Sciatic nerve (tissue), 2 donors: Measurements from ENCODE around the gene ADAMTS7. TPM values are rescaled to one million over a fixed set of nuclear protein-coding genes. Genes with fewer than 3 reads are reported as not detected.
A peak's percentile ranks its signal among the peaks of the same experiment; 100 is the strongest.
"Not testable (repeated sequence)": the region's sequence is repeated elsewhere in the genome, so short reads cannot be mapped to it uniquely, and the experiment has no call there.

Experiments
- ATAC-seq: fragments of 200-7000 bp; cut with Tn5 transposase; one replicate; pipeline ENCODE4 v1.9.1; 2020; ENCODE audit warnings: mild to moderate bottlenecking, moderate library complexity
- DNase-seq: peaks from one replicate; pipeline ENCODE4 v3.0.0-alpha.2; 2020; ENCODE audit warnings: low spot score
- intact Hi-C: fragments of 100-400 bp; cut with DNase I; formaldehyde crosslinking; loops from one replicate; pipeline ENCODE4 v1.14.2; 2022
- total RNA-seq: library from RNA; stranded (reverse); fragmentation: NEBNext Ultra II Directional; extraction: Animal tissue kit (Norgen Biotek cat#: 25700); gene quantifications from one replicate; pipeline ENCODE4 v1.2.1, GENCODE V29; 2021
- donor health status: DM: no; HTN: no; CAD: no.
- donor health status: DM: no; HTN: no; CAD: no.

The ADAMTS7 gene, protein sequence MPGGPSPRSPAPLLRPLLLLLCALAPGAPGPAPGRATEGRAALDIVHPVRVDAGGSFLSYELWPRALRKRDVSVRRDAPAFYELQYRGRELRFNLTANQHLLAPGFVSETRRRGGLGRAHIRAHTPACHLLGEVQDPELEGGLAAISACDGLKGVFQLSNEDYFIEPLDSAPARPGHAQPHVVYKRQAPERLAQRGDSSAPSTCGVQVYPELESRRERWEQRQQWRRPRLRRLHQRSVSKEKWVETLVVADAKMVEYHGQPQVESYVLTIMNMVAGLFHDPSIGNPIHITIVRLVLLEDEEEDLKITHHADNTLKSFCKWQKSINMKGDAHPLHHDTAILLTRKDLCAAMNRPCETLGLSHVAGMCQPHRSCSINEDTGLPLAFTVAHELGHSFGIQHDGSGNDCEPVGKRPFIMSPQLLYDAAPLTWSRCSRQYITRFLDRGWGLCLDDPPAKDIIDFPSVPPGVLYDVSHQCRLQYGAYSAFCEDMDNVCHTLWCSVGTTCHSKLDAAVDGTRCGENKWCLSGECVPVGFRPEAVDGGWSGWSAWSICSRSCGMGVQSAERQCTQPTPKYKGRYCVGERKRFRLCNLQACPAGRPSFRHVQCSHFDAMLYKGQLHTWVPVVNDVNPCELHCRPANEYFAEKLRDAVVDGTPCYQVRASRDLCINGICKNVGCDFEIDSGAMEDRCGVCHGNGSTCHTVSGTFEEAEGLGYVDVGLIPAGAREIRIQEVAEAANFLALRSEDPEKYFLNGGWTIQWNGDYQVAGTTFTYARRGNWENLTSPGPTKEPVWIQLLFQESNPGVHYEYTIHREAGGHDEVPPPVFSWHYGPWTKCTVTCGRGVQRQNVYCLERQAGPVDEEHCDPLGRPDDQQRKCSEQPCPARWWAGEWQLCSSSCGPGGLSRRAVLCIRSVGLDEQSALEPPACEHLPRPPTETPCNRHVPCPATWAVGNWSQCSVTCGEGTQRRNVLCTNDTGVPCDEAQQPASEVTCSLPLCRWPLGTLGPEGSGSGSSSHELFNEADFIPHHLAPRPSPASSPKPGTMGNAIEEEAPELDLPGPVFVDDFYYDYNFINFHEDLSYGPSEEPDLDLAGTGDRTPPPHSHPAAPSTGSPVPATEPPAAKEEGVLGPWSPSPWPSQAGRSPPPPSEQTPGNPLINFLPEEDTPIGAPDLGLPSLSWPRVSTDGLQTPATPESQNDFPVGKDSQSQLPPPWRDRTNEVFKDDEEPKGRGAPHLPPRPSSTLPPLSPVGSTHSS (N-terminal part only)
- 16.6 TPM for total RNA-seq

DNA sequence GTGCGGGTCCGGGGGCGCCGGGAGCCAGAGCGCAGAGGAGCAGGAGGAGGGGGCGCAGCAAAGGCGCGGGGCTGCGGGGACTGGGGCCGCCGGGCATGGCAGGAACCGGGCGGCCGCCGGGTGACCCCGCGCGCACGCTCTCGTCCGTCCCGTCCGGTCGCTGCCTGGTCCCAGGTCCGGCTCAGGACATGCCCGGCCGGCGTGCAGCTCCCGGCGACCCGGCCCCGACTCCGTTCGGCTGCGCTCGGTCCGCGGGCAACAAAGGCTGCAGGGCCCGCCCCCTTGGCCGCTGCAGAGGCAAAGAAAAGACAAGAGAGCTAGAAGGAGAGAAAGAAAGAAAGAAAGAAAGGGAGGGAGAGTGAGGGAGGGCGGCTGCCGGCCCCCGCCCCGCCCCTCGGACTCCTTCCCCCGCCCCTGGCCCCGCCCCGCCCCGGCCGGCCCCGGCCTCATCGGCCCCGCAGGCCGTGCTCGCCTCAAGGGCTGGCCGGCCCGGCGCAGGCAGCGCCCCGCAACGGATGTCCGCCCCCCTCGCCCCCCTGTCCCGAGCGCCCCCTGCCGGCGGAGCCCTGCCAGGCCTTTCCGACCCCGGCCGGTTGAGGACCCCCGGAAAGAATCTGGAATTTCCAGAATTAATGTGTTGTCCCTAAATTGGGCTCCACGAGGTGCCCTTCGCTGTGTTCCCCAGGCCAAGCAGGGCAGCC is at the start of gene ADAMTS7:
Gene ADAMTS7, minus strand, starts transcription at position 341 of the 701 bp plus-strand sequence. Its CDS starts 244 bp downstream, at position 97.
- intact Hi-C loops, result no loop called here
- peak; percentile 90 for DNase-seq
- peak; percentile 91 for ATAC-seq

DNA sequence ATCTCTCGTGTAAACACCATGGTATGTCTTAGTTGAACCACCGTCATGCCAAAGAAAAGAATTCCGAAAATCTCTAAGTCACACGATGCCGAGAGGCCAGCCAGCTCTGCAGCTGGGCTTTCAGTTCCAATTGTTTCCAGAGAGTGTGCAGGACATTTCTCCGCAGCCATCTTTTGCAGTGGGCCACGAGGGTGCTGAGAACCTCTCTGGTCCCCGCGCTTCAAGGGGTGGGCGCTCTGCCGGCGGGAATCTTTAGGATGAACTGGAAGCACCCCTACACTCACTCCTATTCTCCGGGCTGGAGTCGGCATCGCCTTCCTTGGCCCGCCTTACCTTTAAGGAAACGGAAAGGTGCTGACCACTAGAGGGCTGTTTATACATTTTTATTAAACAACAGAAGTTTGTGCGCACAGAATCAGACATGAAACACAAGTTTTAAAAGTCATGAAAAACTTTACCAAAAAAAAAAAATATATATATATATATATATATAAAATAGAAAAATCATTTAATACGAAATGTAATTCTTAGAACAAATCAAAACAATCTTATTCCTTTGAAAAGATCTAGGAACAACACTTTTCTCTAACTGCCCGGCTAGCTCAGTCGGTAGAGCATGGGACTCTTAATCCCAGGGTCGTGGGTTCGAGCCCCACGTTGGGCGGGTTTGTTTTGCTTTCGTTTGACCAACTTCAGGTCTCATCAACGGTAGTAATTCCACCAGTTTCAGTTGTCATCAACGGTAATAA is 48.9 kb upstream of the ADAMTS7 start:
- intact Hi-C loops, result no loop called here
- DNase-seq (peak; percentile 78), ATAC-seq (peak; percentile 86)

DNA sequence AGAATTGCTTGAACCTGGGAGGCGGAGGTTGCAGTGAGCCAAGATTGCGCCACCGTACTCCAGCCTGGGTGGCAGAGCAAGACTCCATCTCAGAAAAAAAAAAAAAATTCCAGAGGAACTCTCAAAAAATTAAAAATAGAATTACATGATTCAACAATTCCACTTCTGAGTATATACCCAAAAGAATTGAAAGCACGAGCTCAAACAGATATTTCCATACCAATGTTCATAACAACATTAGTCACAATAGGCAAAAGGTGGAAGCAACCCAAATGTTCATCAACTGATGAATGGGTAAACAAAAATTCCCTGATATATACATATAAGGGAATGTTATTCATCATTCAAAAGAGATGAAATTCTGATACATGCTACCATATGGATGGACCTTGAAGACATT is 44.5 kb upstream of the ADAMTS7 start:
- ATAC-seq, result no peak
- DNase-seq, result no peak
- intact Hi-C loops, result no loop called here

DNA sequence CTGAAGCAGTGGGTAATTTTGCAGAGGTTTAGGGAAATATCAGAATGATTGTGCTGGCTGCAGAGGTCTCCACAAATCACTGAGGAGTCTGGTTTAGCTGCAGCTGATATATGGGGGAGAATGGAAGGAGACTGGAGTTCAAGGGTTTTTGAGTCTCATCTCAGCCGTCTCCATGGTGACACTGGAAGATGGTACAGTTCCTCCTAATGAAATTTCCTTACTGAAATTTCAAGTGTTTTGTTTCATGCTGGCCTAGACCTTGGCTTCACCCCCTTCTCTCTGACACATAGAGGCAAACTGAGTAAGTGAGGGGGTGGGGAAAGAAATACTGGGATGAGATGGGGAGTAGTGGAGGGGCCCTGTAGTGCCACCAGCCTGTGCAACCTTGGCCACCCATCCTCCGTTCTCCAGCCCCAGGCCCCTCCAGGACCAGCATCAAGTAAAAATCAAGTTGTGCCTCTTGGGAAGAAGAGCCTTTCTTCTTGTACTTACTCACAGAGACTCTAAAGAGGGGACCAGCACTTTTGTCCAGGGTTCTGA is 43.6 kb upstream of the ADAMTS7 start:
- DNase-seq, result no peak
- intact Hi-C loops, result no loop called here
- ATAC-seq, result no peak

- ATAC-seq (no peak), DNase-seq (no peak)
- intact Hi-C loops, result no loop called here
These were observed 42.2 kb upstream of the ADAMTS7 start for GRCh38 chr15:78853500-78853899.

DNA sequence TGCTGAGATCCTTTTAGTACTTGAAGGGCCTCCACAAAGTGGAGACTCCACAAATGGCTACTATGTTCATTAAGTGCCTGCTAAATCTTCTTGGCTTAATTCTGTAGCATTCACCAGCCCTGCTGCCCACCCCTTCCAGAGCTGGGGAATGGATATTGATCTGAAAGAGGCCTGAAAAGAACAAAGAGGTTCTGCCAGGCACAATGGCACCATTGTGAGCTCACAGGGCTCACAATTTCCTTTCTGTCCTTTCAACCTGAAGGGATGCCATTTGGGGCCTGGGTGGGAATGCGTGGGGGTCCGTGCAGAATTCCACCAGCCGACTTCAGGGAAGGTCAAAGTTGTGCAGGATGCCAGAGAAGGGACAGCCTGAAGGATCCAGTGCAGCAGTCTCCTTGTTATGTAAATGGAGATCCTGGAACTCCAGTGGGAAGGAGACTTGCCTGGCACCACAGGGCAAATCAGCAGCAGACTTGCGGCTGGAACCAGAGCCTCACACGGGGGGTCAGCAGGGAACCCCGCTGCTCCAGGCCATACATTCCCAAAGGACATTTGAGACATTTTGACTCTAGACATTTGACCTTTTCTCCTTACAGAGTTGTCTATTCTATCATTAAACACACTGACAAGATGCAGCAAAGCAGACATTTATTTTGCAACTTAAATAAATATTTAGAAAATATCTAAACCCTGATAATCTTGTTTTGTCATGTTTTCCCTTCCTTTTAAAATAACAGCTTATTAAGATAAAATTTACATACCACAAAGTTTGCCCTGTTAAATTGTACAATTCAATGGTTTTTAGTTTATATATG is 39.9 kb upstream of the ADAMTS7 start:
- ATAC-seq, result peak; percentile 55
- intact Hi-C loops, result no loop called here
- DNase-seq, result no peak

GRCh38 chr15:78850352-78850751 is 39.1 kb upstream of the ADAMTS7 start:
- intact Hi-C loops, result no loop called here
- DNase-seq (no peak), ATAC-seq (no peak)

DNA sequence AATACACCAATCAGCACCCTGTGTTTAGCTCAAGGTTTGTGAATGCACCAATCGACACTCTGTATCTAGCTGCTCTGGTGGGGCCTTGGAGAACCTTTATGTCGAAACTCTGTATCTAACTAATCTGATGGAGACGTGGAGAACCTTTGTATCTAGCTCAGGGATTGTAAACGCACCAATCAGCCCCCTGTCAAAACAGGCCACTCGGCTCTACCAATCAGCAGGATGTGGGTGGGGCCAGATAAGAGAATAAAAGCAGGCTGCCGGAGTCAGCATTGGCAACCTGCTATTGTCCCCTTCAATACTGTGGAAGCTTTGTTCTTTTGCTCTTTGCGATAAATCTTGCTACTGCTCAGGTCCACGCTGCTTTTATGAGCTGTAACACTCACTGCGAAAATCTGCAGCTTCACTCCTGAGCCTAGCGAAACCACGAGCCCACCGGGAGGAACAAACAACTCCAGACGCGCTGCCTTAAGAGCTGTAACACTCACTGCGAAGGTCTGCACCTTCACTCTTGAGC is 36.2 kb upstream of the ADAMTS7 start:
- intact Hi-C loops, ATAC-seq, DNase-seq: not testable (repeated sequence)

- ATAC-seq, DNase-seq, intact Hi-C loops: not testable (repeated sequence)
These were observed 35.6 kb upstream of the ADAMTS7 start for GRCh38 chr15:78846906-78847305.

DNA sequence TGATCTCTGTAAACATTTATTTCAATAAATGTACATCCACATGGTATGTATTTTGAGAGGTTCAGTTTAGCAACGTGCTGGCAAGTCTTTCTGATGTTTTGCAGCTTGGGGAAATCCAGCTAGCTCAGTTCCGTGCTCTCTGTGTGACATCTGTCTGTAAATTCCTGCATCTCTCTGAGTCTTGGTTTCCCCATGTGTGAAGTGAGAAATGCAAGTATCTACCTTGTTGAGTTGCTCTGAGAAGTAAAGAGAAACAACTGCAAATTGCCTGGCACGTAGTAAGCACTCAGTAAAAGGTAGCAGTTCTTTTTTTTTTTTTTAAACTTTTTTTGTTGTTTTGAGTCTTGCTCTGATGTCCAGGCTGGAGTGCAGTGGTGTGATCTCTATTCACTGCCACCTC is 31.3 kb upstream of the ADAMTS7 start:
- DNase-seq, result no peak
- no peak for ATAC-seq
- intact Hi-C loops, result no loop called here

GRCh38 chr15:78841891-78842290 is 30.6 kb upstream of the ADAMTS7 start:
- intact Hi-C loops, result no loop called here
- DNase-seq (no peak), ATAC-seq (no peak)

- intact Hi-C loops, result no loop called here
- no peak for DNase-seq
- ATAC-seq, result peak; percentile 51
These were observed 30.1 kb upstream of the ADAMTS7 start for GRCh38 chr15:78841376-78841706.

GRCh38 chr15:78840661-78841375 is 29.6 kb upstream of the ADAMTS7 start:
- intact Hi-C loops, result no loop called here
- DNase-seq (no peak), ATAC-seq (peak; percentile 44)

DNA sequence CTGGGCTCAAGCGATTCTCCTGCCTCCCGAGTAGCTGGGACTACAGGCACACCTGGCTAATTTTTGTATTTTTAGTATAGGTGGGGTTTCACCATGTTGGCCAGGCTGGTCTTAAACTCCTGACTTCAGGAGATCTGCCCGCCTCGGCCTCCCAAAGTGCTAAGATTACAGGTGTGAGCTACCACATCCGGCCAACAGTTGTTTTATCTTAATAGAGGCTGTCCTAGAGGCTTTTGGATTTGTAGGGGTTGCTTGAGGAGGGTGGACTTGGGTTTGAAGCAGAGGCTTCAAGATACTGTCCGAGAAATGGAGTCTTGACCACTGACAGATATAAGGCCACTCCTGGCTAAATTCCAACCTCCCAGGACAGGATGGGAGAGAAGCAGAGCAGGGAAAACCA is 27.9 kb upstream of the ADAMTS7 start:
- DNase-seq, intact Hi-C loops: not testable (repeated sequence)

DNA sequence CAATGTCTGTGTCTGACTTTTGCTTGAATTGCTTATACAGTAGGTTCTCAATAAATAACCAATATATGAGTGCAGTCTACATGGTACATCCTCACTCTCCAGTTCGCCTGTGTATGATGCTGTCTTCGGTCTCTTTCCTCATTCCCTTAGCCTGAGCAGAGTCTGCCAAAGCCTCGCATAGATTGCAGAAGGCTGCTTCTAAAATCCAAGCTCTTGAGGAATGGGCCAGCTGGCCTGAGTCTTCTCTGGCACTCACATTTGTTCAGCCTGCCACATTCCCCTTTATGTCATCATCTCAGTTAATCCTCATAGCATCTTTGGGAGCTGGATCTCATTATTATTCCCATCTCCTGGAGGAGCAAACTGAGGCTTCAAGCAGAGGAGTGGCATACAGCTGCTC is 27.2 kb upstream of the ADAMTS7 start:
- intact Hi-C loops, result no loop called here
- peak; percentile 58 for ATAC-seq

More for the DNA sequence above, 27.9 kb upstream of the ADAMTS7 start:
- not testable (repeated sequence) for ATAC-seq

GRCh38 chr15:78837543-78837942 is 26.3 kb upstream of the ADAMTS7 start:
- intact Hi-C loops, result no loop called here
- ATAC-seq (no peak), DNase-seq (no peak)

More for the DNA sequence above, 27.2 kb upstream of the ADAMTS7 start:
- no peak for DNase-seq
